Measurements from ENCODE around the gene UIMC1. TPM values are rescaled to one million over a fixed set of nuclear protein-coding genes. Genes with fewer than 3 reads are reported as not detected.

UIMC1 gene
- total RNA-seq, 4 donors from 2014 or later: 34.7 to 51.1 (median 48.9) TPM

GRCh38 chr5:177043958-177044357 lies 37.4 kb upstream of the UIMC1 start:
- TF ChIP-seq CTCF (IDR thresholded peaks at IDR 0.05) (no peak), EP300 (IDR thresholded peaks at IDR 0.05) (no peak), POLR2A (IDR thresholded peaks at IDR 0.05; ENCODE audit: low read depth) (no peak), POLR2AphosphoS5 (IDR thresholded peaks at IDR 0.05) (no peak)
- Histone ChIP-seq H3K36me3 (peaks cover 25 to 86% (median 63%) of the 10 kb centered on the region in 4 donors), H3K4me1 (peaks cover 0 to 12% (median 7%) of the 10 kb centered on the region in 4 donors), H3K27ac (replicated peaks in 1 of 4) (no peak overlapping the region), H3K27me3 (no peaks in the 10 kb centered on the region), H3K4me3 (no peak overlapping the region), H3K9me3 (no peaks in the 10 kb centered on the region)
- no peak for DNase-seq (ENCODE audit: extremely low spot score)
- intact Hi-C loops (cut with DNase I): no loop called here
- WGBS: 67% methylated on average over 1 of the region's 1 CpG

DNA sequence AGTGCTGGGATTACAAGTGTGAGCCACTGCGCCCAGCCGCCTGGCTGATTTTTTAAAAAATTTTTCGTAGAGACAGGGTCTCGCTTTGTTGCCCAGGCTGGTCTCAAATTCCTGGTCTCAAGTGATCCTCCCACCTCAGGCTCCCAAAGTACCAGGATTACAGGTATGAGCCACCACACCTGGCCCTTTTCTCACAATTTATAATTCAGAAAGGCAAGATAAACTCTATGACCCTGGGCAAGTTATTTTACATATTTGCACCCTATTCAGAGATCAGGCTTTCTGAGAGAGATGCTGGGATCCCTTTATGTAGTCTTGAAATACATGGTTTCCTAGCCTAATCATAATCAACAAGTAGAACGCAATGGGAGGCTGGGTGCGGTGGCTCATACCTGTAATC lies 36.5 kb upstream of the UIMC1 start:
- H3K36me3 ChIP-seq: peaks cover 17 to 78% (median 57%) of the 10 kb centered on the region in 4 donors
- H3K4me3 ChIP-seq: no peak overlapping the region
- 96% methylated on average over 6 of the region's 6 CpGs for WGBS
- no peaks in the 10 kb centered on the region for H3K9me3 ChIP-seq
- intact Hi-C loops (cut with DNase I): no loop called here
- H3K27me3 ChIP-seq: no peaks in the 10 kb centered on the region
- TF ChIP-seq CTCF (IDR thresholded peaks at IDR 0.05) (no peak), EP300 (IDR thresholded peaks at IDR 0.05) (no peak), POLR2AphosphoS5 (IDR thresholded peaks at IDR 0.05) (no peak), POLR2A (IDR thresholded peaks at IDR 0.05; ENCODE audit: low read depth) (no peak)
- H3K4me1 ChIP-seq: peaks cover 0 to 12% (median 7%) of the 10 kb centered on the region in 4 donors
- H3K27ac ChIP-seq (replicated peaks in 1 of 4): no peak overlapping the region
- no peak for DNase-seq (ENCODE audit: extremely low spot score)

DNA sequence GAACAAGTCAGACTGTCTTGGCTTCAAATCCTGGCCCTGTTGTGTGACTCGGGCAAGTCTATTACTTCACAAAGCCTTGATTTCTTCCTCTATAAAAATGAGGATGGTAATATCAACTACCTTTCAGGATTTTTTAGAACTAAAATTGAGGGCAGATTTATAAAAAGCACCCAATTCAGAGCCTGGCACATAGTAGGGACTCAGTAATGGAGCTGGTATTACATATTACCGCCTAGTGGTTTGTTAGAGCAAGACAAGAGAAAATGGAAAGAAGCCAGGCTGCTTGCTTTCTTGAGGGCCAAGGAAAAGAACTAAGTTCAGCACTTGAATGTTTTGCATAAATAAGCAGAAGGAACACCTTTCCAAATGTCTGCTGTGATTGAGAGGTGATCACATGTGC lies 35.4 kb upstream of the UIMC1 start:
- H3K27ac ChIP-seq (replicated peaks in 1 of 4): no peak overlapping the region
- H3K27me3 ChIP-seq: no peaks in the 10 kb centered on the region
- H3K36me3 ChIP-seq: peaks cover 16 to 67% (median 47%) of the 10 kb centered on the region in 4 donors
- WGBS: 89% methylated on average over 2 of the region's 2 CpGs
- no peaks in the 10 kb centered on the region for H3K9me3 ChIP-seq
- peaks cover under 1 to 12% (median 7%) of the 10 kb centered on the region in 4 donors for H3K4me1 ChIP-seq
- TF ChIP-seq CTCF (IDR thresholded peaks at IDR 0.05) (no peak), POLR2AphosphoS5 (IDR thresholded peaks at IDR 0.05) (no peak), POLR2A (IDR thresholded peaks at IDR 0.05; ENCODE audit: low read depth) (no peak), EP300 (IDR thresholded peaks at IDR 0.05) (no peak)
- no peak for DNase-seq (ENCODE audit: extremely low spot score)
- no peak overlapping the region for H3K4me3 ChIP-seq
- intact Hi-C loops (cut with DNase I): no loop called here

DNA sequence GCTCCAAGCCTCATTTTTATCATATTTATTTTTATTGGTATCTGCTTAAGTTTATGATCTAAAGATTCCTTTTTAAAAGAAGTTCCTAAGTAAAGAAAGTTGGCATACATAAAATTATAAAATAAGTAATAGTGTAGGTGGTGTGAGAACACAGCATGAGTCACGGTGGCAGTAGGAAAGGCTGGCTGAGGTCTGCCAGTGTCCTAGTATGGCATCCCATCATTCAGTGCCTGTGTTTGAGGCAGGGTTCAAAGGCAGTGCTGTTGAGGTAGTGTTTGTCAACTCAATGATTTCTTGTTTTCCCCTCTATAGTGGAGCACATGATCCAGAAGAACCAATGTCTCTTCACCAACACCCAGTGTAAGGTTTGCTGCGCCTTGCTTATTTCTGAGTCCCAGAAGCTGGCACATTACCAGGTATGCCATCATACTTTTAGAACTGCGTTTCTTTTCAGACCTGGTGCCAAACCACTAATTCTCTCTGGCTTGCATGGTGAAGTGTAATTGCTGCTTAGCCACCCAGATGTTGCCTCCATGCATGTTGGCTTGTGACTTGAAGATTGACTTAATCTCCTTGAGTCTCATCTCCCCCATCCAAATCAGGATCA lies 34.3 kb upstream of the UIMC1 start:
- Histone ChIP-seq H3K27ac (replicated peaks in 1 of 4) (peak overlapping the region in 3 of 4 donors; percentile 15 to 48 (median 22)), H3K4me1 (peaks cover 4 to 12% (median 9%) of the 10 kb centered on the region in 4 donors), H3K4me3 (no peak overlapping the region), H3K9me3 (no peaks in the 10 kb centered on the region), H3K36me3 (peaks cover 13 to 62% (median 43%) of the 10 kb centered on the region in 4 donors), H3K27me3 (no peaks in the 10 kb centered on the region)
- DNase-seq (ENCODE audit: extremely low spot score): no peak
- WGBS: 67% methylated on average over 3 of the region's 3 CpGs
- intact Hi-C loops (cut with DNase I): no loop called here
- TF ChIP-seq CTCF (IDR thresholded peaks at IDR 0.05) (no peak), POLR2AphosphoS5 (IDR thresholded peaks at IDR 0.05) (no peak), POLR2A (IDR thresholded peaks at IDR 0.05; ENCODE audit: low read depth) (no peak), EP300 (IDR thresholded peaks at IDR 0.05) (no peak)

DNA sequence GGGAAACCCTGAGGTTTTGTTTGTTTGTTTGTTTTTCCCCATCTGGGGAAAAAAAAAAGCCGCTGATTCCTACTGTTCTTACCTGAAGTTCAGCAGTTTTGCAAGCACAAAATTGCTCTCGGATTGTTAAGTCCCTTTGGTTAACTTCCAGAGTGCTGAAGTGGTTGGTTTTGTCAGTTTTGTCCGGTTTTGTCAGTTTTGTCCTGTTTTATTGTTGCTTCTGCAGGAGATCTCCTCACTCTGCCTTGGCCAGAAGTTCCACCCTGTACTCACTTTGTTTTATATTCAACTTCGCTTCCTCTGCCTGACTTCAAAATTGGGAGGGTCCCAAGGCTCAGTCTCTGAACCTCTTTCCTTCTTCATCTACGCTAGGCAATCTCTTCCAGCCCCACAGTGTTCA lies 30.3 kb upstream of the UIMC1 start:
- TF ChIP-seq CTCF (IDR thresholded peaks at IDR 0.05) (no peak), POLR2AphosphoS5 (IDR thresholded peaks at IDR 0.05) (no peak), EP300 (IDR thresholded peaks at IDR 0.05) (no peak), POLR2A (IDR thresholded peaks at IDR 0.05; ENCODE audit: low read depth) (no peak)
- H3K9me3 ChIP-seq: no peaks in the 10 kb centered on the region
- 94% methylated on average over 5 of the region's 5 CpGs for WGBS
- H3K27ac ChIP-seq (replicated peaks in 1 of 4): no peak overlapping the region
- H3K4me1 ChIP-seq: peaks cover 4 to 14% (median 9%) of the 10 kb centered on the region in 4 donors
- intact Hi-C loops (cut with DNase I): no loop called here
- H3K4me3 ChIP-seq: no peak overlapping the region
- DNase-seq (ENCODE audit: extremely low spot score): no peak
- peaks cover 0 to 36% (median 12%) of the 10 kb centered on the region in 4 donors for H3K36me3 ChIP-seq
- H3K27me3 ChIP-seq: no peaks in the 10 kb centered on the region

All from esophagus muscularis mucosa (tissue), 4 donors.